ENCODE measurements around the gene ZFYVE27.

The ZFYVE27 gene

GRCh38 chr10:97778452-97779302, 41.7 kb downstream of the ZFYVE27 start:
- DNase-seq (ENCODE audit: insufficient read length, low spot score) (no peak), FAIRE-seq (no peak)
- TF ChIP-seq POLR2A (IDR thresholded peaks at IDR 0.05; ENCODE audit: low read depth, low read length), result no peak
- TF ChIP-seq SPI1 (IDR thresholded peaks at IDR 0.05; ENCODE audit: low read depth, low read length), result no peak

GRCh38 chr10:97779492-97779891, 42.6 kb downstream of the ZFYVE27 start:
- FAIRE-seq (no peak), DNase-seq (ENCODE audit: insufficient read length, low spot score) (no peak)
- TF ChIP-seq SPI1 (IDR thresholded peaks at IDR 0.05; ENCODE audit: low read depth, low read length), result no peak
- no peak for TF ChIP-seq PAX5 (IDR thresholded peaks at IDR 0.05; ENCODE audit: insufficient read depth, low read length, severe bottlenecking)
- TF ChIP-seq POLR2AphosphoS5 (IDR thresholded peaks at IDR 0.05; ENCODE audit: low read depth, low read length), result no peak
- TF ChIP-seq POLR2A (IDR thresholded peaks at IDR 0.05; ENCODE audit: low read depth, low read length), result no peak
- TF ChIP-seq TAF1 (IDR thresholded peaks at IDR 0.05; ENCODE audit: low read depth, low read length), result no peak
- TF ChIP-seq POU2F2 (IDR thresholded peaks at IDR 0.05; ENCODE audit: low read depth, low read length), result no peak

DNA sequence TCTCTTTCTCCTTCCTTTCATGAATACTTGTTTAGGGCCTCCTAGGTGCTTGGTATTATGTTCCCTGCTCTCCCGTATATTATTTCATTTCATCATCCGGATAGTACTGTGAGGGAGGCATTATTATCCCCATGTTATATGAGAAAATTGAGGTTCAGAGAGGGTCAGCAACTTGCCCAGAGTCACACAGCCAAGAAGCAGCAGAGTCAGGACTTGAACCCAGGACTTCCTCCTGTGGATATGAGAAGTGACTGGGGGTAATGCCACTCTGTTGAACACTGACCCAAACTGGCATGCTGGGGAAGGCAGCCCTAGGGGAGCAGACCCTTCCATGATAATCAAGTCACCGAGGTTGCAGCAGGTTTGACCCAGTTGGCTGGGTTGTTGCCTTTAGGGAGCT, 43.0 kb downstream of the ZFYVE27 start:
- FAIRE-seq, result no peak
- DNase-seq (ENCODE audit: insufficient read length, low spot score), result no peak
- TF ChIP-seq POLR2A (IDR thresholded peaks at IDR 0.05; ENCODE audit: low read depth, low read length), result no peak
- TF ChIP-seq PAX5 (IDR thresholded peaks at IDR 0.05; ENCODE audit: insufficient read depth, low read length, severe bottlenecking), result no peak
- TF ChIP-seq TAF1 (IDR thresholded peaks at IDR 0.05; ENCODE audit: low read depth, low read length), result no peak
- TF ChIP-seq POU2F2 (IDR thresholded peaks at IDR 0.05; ENCODE audit: low read depth, low read length), result no peak
- no peak for TF ChIP-seq POLR2AphosphoS5 (IDR thresholded peaks at IDR 0.05; ENCODE audit: low read depth, low read length)
- no peak for TF ChIP-seq SPI1 (IDR thresholded peaks at IDR 0.05; ENCODE audit: low read depth, low read length)

GRCh38 chr10:97780841-97781617, 44.1 kb downstream of the ZFYVE27 start:
- TF ChIP-seq TAF1 (IDR thresholded peaks at IDR 0.05; ENCODE audit: low read depth, low read length) (no peak), PAX5 (IDR thresholded peaks at IDR 0.05; ENCODE audit: insufficient read depth, low read length, severe bottlenecking) (no peak), SPI1 (IDR thresholded peaks at IDR 0.05; ENCODE audit: low read depth, low read length) (no peak), POLR2AphosphoS5 (IDR thresholded peaks at IDR 0.05; ENCODE audit: low read depth, low read length) (no peak), POU2F2 (IDR thresholded peaks at IDR 0.05; ENCODE audit: low read depth, low read length) (no peak), POLR2A (IDR thresholded peaks at IDR 0.05; ENCODE audit: low read depth, low read length) (no peak)
- FAIRE-seq (no peak), DNase-seq (ENCODE audit: insufficient read length, low spot score) (no peak)

DNA sequence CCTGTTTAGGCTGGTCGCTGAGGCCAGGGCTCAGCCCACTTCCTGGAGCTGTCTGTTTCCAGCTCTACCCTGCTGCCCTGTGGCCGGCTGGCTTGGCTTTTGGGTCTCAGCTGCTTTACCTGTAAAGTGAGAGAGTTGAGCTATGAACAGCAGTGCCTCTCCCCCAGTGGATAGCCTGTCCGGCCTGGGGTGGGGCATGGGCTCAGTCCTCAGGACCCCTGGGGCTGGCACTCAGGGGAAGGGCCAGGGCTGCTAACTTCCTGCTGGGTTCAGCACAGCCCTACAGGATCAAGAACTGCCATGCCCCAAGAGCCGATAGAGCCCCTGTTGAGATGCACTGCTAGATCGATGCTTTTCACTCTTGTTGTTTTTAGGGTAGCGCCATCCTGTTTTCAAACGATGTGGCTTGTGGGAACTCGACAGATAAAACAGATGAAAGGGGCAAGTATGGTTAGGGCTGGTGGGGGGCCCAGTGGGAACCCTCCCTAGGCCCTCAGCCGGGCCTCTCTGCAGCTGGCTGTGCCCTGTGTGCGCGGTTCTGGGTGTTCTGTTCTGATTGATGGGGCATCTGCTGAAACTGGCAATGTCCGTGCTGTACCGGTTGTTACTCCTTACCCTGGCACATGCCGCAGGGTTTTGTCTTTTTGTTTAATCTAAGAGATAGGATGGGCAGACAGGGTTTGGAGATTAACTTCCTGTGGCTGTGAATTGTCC, 44.8 kb downstream of the ZFYVE27 start:
- no peak for DNase-seq (ENCODE audit: insufficient read length, low spot score)
- no peak for FAIRE-seq
- no peak for TF ChIP-seq POLR2A (IDR thresholded peaks at IDR 0.05; ENCODE audit: low read depth, low read length)
- TF ChIP-seq PAX5 (IDR thresholded peaks at IDR 0.05; ENCODE audit: insufficient read depth, low read length, severe bottlenecking), result no peak
- no peak for TF ChIP-seq TAF1 (IDR thresholded peaks at IDR 0.05; ENCODE audit: low read depth, low read length)
- TF ChIP-seq POU2F2 (IDR thresholded peaks at IDR 0.05; ENCODE audit: low read depth, low read length), result no peak
- no peak for TF ChIP-seq SPI1 (IDR thresholded peaks at IDR 0.05; ENCODE audit: low read depth, low read length)
- no peak for TF ChIP-seq POLR2AphosphoS5 (IDR thresholded peaks at IDR 0.05; ENCODE audit: low read depth, low read length)

DNA sequence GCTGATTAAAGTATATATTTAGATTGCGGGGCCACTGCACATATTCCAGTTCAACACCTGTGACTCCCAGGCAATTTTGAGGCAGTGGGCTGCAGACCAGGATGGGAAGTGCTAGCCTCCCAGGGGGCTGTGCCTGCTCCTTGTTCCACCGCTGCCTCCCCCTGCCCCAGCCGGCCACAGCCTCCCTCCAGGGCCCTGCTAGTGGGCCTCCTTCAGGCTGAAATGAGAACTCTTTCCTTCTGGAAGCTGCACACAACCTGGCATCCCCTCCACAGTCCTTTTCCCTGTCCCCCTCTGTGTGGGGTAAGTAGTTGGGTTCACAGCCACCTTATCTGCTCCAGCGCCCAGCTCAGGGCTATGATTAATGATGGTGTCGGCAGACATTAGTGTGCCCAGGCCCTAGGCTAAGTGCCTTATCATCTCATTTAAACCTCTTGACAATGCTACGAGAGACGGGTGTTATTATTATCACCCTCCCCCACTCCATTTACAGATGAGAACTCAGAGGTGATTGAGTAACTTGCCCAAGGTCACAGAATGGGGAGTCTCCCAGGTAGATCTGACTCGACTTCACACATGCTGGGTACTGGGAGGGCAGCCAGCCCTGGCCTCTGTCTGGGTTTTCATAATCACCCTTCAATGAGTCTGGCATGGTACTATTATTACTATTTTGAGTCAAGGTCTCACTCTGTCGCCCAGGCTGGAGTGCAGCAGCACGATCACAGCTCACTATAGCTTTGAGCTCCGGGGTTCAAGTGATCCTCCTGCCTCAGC, 45.7 kb downstream of the ZFYVE27 start:
- FAIRE-seq (no peak), DNase-seq (ENCODE audit: insufficient read length, low spot score) (no peak)
- TF ChIP-seq PAX5 (IDR thresholded peaks at IDR 0.05; ENCODE audit: insufficient read depth, low read length, severe bottlenecking), result no peak
- TF ChIP-seq POU2F2 (IDR thresholded peaks at IDR 0.05; ENCODE audit: low read depth, low read length), result no peak
- TF ChIP-seq POLR2AphosphoS5 (IDR thresholded peaks at IDR 0.05; ENCODE audit: low read depth, low read length), result no peak
- TF ChIP-seq POLR2A (IDR thresholded peaks at IDR 0.05; ENCODE audit: low read depth, low read length), result no peak
- TF ChIP-seq SPI1 (IDR thresholded peaks at IDR 0.05; ENCODE audit: low read depth, low read length), result no peak
- no peak for TF ChIP-seq TAF1 (IDR thresholded peaks at IDR 0.05; ENCODE audit: low read depth, low read length)

- no peak for TF ChIP-seq POU2F2 (IDR thresholded peaks at IDR 0.05; ENCODE audit: low read depth, low read length)
- no peak for TF ChIP-seq TAF1 (IDR thresholded peaks at IDR 0.05; ENCODE audit: low read depth, low read length)
- no peak for TF ChIP-seq POLR2AphosphoS5 (IDR thresholded peaks at IDR 0.05; ENCODE audit: low read depth, low read length)
- no peak for TF ChIP-seq POLR2A (IDR thresholded peaks at IDR 0.05; ENCODE audit: low read depth, low read length)
- no peak for TF ChIP-seq PAX5 (IDR thresholded peaks at IDR 0.05; ENCODE audit: insufficient read depth, low read length, severe bottlenecking)
- no peak for TF ChIP-seq SPI1 (IDR thresholded peaks at IDR 0.05; ENCODE audit: low read depth, low read length)
- FAIRE-seq, result no peak
- DNase-seq (ENCODE audit: insufficient read length, low spot score), result no peak
Observed at GRCh38 chr10:97784200-97784810, 47.4 kb downstream of the ZFYVE27 start.

- FAIRE-seq (no peak), DNase-seq (ENCODE audit: insufficient read length, low spot score) (no peak)
- TF ChIP-seq SPI1 (IDR thresholded peaks at IDR 0.05; ENCODE audit: low read depth, low read length) (no peak), POU2F2 (IDR thresholded peaks at IDR 0.05; ENCODE audit: low read depth, low read length) (no peak), POLR2A (IDR thresholded peaks at IDR 0.05; ENCODE audit: low read depth, low read length) (no peak), PAX5 (IDR thresholded peaks at IDR 0.05; ENCODE audit: insufficient read depth, low read length, severe bottlenecking) (no peak), POLR2AphosphoS5 (IDR thresholded peaks at IDR 0.05; ENCODE audit: low read depth, low read length) (no peak), TAF1 (IDR thresholded peaks at IDR 0.05; ENCODE audit: low read depth, low read length) (no peak)
Observed at GRCh38 chr10:97785231-97785630, 48.3 kb downstream of the ZFYVE27 start.

Measured in GM12891 (cell line).